Renal pelvis (tissue), 4 donors: ENCODE measurements around the gene GALNT6. TPM values are rescaled to one million over a fixed set of nuclear protein-coding genes. Genes with fewer than 3 reads are reported as not detected.
"Not testable (repeated sequence)": the region's sequence is repeated elsewhere in the genome, so short reads cannot be mapped to it uniquely, and the experiment has no call there.

Experiments
- DNase-seq: peaks from one replicate; pipeline ENCODE4 v3.0.0-alpha.2; 2013
- polyA plus RNA-seq, 3 donors: library from polyadenylated mRNA; unstranded; fragments of 120-200 nt; gene quantifications; one replicate each; pipeline ENCODE4 v1.2.1, GENCODE V29; 2013; ENCODE audit not compliant: insufficient read length in 3 of 3

GALNT6 gene
- polyA plus RNA-seq, 3 donors = 4.5 to 6.6 (median 6.6) TPM

GRCh38 chr12:51360315-51360714, 30.9 kb downstream of the GALNT6 start:
- DNase-seq = no peak

GRCh38 chr12:51359851-51360250, 31.4 kb downstream of the GALNT6 start:
- DNase-seq = no peak

- DNase-seq = no peak
These were observed 32.7 kb downstream of the GALNT6 start for GRCh38 chr12:51358496-51358895.

- no peak for DNase-seq
These were observed 33.7 kb downstream of the GALNT6 start for GRCh38 chr12:51357374-51358047.

- peak; percentile 34 for DNase-seq
These were observed 39.2 kb downstream of the GALNT6 start for GRCh38 chr12:51351913-51352532.

GRCh38 chr12:51349026-51349425, 42.2 kb downstream of the GALNT6 start:
- no peak for DNase-seq

- no peak for DNase-seq
These were observed 43.1 kb downstream of the GALNT6 start for GRCh38 chr12:51348116-51348515.

- DNase-seq = no peak
These were observed 44.6 kb downstream of the GALNT6 start, which contains the start of gene CELA1 for GRCh38 chr12:51346581-51346980. Gene CELA1, minus strand, starts transcription at chr12:51346679. Its CDS starts 41 bp downstream, at chr12:51346638.

- DNase-seq = no peak
These were observed 45.5 kb downstream of the GALNT6 start for GRCh38 chr12:51345681-51346080.

- no peak for DNase-seq
These were observed 48.0 kb downstream of the GALNT6 start for GRCh38 chr12:51343201-51343600.

GRCh38 chr12:51342416-51342815, 48.8 kb downstream of the GALNT6 start:
- no peak for DNase-seq

- peak; percentile 71 for DNase-seq
These were observed 49.8 kb downstream of the GALNT6 start for GRCh38 chr12:51341251-51342007.

- DNase-seq = no peak
These were observed 51.5 kb downstream of the GALNT6 start for GRCh38 chr12:51339750-51340149.

GRCh38 chr12:51337336-51337735, 53.9 kb downstream of the GALNT6 start:
- DNase-seq = not testable (repeated sequence)

- no peak for DNase-seq
These were observed 55.3 kb downstream of the GALNT6 start for GRCh38 chr12:51335931-51336330.

GRCh38 chr12:51334764-51335163, 56.4 kb downstream of the GALNT6 start:
- DNase-seq = no peak

- DNase-seq = no peak
These were observed 57.7 kb downstream of the GALNT6 start for GRCh38 chr12:51333536-51333935.

GRCh38 chr12:51330186-51330585, 61.0 kb downstream of the GALNT6 start:
- DNase-seq = no peak

GRCh38 chr12:51329742-51330141, 61.5 kb downstream of the GALNT6 start:
- no peak for DNase-seq

- DNase-seq = no peak
These were observed 62.6 kb downstream of the GALNT6 start for GRCh38 chr12:51328587-51328986.

GRCh38 chr12:51326698-51327439, 64.3 kb downstream of the GALNT6 start:
- DNase-seq = no peak

- DNase-seq = no peak
These were observed 66.3 kb downstream of the GALNT6 start for GRCh38 chr12:51324953-51325352.
